ENCODE data around the gene NDUFS2. TPM values are rescaled to one million over a fixed set of nuclear protein-coding genes. Genes with fewer than 3 reads are reported as not detected.

The NDUFS2 gene
- total and polyA plus RNA-seq, 2 experiments from 2014 or later: 103 to 163 TPM

DNA sequence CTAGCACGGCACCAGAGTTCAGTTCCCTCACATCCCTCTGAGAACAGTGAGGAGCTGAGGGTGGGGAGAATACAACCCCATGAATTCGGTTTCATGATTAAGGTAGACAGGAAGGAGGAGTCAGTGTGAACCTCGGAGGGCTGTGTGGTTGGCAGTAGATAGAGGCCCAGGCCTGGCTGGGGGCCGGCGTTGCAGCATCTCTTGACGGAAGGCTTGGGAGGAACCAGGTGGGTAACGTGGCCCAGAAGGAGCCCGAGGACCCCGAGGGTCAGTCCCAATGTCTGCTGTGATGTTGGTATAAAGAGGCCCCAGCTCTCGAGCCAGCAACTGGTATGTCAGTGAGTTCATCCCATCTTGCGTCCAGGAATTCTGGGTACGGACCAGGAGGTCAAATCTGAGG lies 30.5 kb upstream of the NDUFS2 start:
- peaks cover 15% of the 10 kb centered on the region for H3K79me2 ChIP-seq
- no peak overlapping the region for H3K4me3 ChIP-seq
- 93% methylated on average over 12 of the region's 12 CpGs for WGBS (ENCODE audit: low lambda C conversion rate, missing lambda C conversion rate)
- no peak for DNase-seq (ENCODE audit: low spot score)
- peaks cover 14% of the 10 kb centered on the region for H3K4me1 ChIP-seq (ENCODE audit: insufficient read depth)
- no peaks in the 10 kb centered on the region for H4K20me1 ChIP-seq (ENCODE audit: insufficient read depth, poor library complexity, severe bottlenecking)
- H3K9me3 ChIP-seq (ENCODE audit: low read depth): no peaks in the 10 kb centered on the region
- H3K27me3 ChIP-seq: no peaks in the 10 kb centered on the region
- H3K27ac ChIP-seq: no peak overlapping the region
- TF ChIP-seq EZH2 (IDR thresholded peaks at IDR 0.05; ENCODE audit: borderline replicate concordance): no peak
- TF ChIP-seq, protein P1, sequence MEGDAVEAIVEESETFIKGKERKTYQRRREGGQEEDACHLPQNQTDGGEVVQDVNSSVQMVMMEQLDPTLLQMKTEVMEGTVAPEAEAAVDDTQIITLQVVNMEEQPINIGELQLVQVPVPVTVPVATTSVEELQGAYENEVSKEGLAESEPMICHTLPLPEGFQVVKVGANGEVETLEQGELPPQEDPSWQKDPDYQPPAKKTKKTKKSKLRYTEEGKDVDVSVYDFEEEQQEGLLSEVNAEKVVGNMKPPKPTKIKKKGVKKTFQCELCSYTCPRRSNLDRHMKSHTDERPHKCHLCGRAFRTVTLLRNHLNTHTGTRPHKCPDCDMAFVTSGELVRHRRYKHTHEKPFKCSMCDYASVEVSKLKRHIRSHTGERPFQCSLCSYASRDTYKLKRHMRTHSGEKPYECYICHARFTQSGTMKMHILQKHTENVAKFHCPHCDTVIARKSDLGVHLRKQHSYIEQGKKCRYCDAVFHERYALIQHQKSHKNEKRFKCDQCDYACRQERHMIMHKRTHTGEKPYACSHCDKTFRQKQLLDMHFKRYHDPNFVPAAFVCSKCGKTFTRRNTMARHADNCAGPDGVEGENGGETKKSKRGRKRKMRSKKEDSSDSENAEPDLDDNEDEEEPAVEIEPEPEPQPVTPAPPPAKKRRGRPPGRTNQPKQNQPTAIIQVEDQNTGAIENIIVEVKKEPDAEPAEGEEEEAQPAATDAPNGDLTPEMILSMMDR (IDR thresholded peaks at IDR 0.05; ENCODE audit: poor library complexity): no peak
- TF ChIP-seq EZH2phosphoT487 (IDR thresholded peaks at IDR 0.05; ENCODE audit: low read depth, severe bottlenecking, unreplicated experiment): no peak
- H3K36me3 ChIP-seq (replicated peaks; ENCODE audit: insufficient read depth, low read depth): no peaks in the 10 kb centered on the region
- no peak overlapping the region for H2AFZ ChIP-seq
- no peaks in the 10 kb centered on the region for H3K9me2 ChIP-seq (replicated peaks; ENCODE audit: insufficient read depth)
- no peak overlapping the region for H3K4me2 ChIP-seq

DNA sequence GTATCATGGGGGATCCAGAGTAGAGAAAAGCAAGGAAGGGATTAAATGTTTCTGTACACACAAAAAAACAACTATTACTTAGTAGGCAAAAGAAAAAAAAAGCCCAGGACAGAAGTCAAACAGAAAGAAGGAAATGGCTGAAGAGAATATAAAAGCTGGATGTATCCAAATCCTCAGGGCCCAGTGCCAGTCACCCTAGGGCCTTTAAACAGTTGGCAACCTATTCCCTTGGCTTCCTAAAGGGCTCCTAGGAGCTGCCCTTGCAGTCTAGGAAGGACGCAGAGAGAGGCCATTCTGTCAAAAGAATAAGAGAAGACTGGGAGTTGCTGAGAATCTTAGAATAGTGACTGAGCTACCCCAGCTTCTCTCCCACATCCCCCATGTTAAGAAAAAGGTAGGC lies 29.8 kb upstream of the NDUFS2 start:
- WGBS (ENCODE audit: low lambda C conversion rate, missing lambda C conversion rate): 79% methylated on average over 1 of the region's 1 CpG
- Histone ChIP-seq H3K79me2 (peaks cover 17% of the 10 kb centered on the region), H3K4me1 (ENCODE audit: insufficient read depth) (peaks cover 8% of the 10 kb centered on the region), H4K20me1 (ENCODE audit: insufficient read depth, poor library complexity, severe bottlenecking) (no peaks in the 10 kb centered on the region), H3K27ac (no peak overlapping the region), H2AFZ (no peak overlapping the region), H3K27me3 (no peaks in the 10 kb centered on the region), H3K4me2 (no peak overlapping the region), H3K9me3 (ENCODE audit: low read depth) (no peaks in the 10 kb centered on the region), H3K36me3 (replicated peaks; ENCODE audit: insufficient read depth, low read depth) (no peaks in the 10 kb centered on the region), H3K9me2 (replicated peaks; ENCODE audit: insufficient read depth) (no peaks in the 10 kb centered on the region), H3K4me3 (no peak overlapping the region)
- TF ChIP-seq EZH2phosphoT487 (IDR thresholded peaks at IDR 0.05; ENCODE audit: low read depth, severe bottlenecking, unreplicated experiment): no peak
- TF ChIP-seq, protein P1 (IDR thresholded peaks at IDR 0.05; ENCODE audit: poor library complexity): no peak
- no peak for TF ChIP-seq EZH2 (IDR thresholded peaks at IDR 0.05; ENCODE audit: borderline replicate concordance)
- no peak for DNase-seq (ENCODE audit: low spot score)

DNA sequence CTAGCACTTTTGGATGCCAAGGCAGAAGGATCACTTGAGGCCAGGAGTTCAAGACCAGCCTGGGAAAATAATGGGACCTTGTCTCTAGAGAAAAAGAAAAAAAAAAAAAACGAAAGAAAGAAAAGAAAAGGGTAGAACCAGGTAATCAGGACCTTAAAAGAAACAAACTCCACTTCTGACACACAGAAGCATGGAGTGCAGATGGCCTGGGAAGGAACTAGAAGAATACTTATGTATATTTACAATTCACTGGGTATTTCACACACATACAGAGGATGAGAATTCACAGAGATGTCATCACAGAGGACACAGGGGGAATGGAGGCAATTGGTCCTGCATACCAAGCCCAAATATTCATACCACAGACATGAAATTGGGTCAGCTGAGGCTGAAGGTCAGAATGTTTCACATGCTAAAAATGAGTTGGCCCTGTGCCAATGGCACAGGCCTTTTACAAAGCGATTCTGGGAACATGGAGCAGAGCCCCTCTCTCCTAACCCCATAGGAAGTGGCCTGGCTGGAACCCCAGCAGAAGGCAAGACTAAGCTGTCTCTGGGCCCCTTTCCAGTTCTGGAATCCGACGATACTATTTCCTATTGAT lies 29.3 kb upstream of the NDUFS2 start:
- H3K4me2 ChIP-seq: no peak overlapping the region
- H3K27me3 ChIP-seq: no peaks in the 10 kb centered on the region
- H3K36me3 ChIP-seq (replicated peaks; ENCODE audit: insufficient read depth, low read depth): no peaks in the 10 kb centered on the region
- H3K9me3 ChIP-seq (ENCODE audit: low read depth): no peaks in the 10 kb centered on the region
- no peak overlapping the region for H3K27ac ChIP-seq
- no peak overlapping the region for H2AFZ ChIP-seq
- H3K9me2 ChIP-seq (replicated peaks; ENCODE audit: insufficient read depth): no peaks in the 10 kb centered on the region
- 81% methylated on average over 3 of the region's 4 CpGs for WGBS (ENCODE audit: low lambda C conversion rate, missing lambda C conversion rate)
- no peak for DNase-seq (ENCODE audit: low spot score)
- H3K4me1 ChIP-seq (ENCODE audit: insufficient read depth): peaks cover 8% of the 10 kb centered on the region
- H3K4me3 ChIP-seq: no peak overlapping the region
- peaks cover 17% of the 10 kb centered on the region for H3K79me2 ChIP-seq
- H4K20me1 ChIP-seq (ENCODE audit: insufficient read depth, poor library complexity, severe bottlenecking): no peaks in the 10 kb centered on the region
- TF ChIP-seq, protein P1 (IDR thresholded peaks at IDR 0.05; ENCODE audit: poor library complexity): no peak
- TF ChIP-seq EZH2 (IDR thresholded peaks at IDR 0.05; ENCODE audit: borderline replicate concordance): no peak
- TF ChIP-seq EZH2phosphoT487 (IDR thresholded peaks at IDR 0.05; ENCODE audit: low read depth, severe bottlenecking, unreplicated experiment): no peak
